Measurements from ENCODE around the gene SPRED2.

SPRED2 gene

GRCh38 chr2:65438137-65438899 lies 5.9 kb upstream of the SPRED2 start:
- no peak for FAIRE-seq

- no peak for FAIRE-seq
These were observed 5.2 kb upstream of the SPRED2 start for GRCh38 chr2:65437392-65438135.

DNA sequence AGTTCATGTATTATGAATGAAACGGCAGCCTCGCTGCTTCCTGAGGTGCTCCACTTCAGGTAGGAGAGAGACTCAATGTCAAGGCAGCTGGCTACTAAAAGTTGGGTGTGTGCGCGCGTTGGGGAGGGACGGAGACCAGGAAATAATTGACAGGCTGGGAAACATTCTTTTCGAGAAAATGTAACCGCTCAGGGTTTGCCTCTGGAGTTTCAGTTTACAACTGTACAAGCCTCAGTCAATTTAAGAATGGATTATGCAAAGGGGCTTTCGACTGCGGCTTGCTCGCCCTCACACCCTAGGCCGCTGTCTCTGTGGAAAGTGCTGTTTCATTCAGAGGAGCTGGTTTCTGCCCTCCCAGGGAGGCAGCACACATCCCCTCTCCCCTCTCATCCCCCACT lies 4.4 kb upstream of the SPRED2 start:
- FAIRE-seq = no peak

DNA sequence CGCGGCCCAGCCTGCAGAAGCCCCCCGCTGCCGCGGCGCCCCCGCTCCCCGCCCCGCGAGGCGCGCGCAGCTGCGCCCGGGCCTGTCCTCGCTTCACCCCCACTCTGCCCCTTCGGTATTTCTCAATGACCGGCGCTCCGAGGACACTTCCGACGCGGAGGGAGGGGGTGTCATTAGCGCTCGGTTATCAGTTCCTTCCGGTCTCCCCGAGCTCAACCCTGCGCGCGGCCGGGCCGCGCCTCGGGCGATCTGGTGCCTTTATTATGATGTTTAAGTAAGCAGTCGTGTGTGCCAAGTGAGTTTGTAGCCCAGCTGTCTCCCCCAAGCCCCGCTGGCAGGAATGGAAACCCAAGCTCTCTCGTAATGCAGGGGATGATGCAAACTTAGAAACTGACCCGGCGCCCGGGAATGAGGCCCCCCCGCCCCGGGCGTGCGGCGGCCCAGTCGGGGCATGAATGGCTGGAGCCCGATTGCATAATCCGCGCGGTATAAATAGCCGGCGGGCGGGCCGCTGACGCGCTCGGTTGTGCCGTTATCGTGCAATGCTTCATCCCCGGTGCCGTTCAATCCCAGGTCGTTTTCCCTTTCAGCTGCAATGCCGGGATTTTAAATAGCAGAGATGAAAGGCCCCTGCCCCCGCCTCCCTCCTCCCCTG lies 3.9 kb upstream of the SPRED2 start:
- no peak for FAIRE-seq

- FAIRE-seq = no peak
These were observed 3.3 kb upstream of the SPRED2 start for GRCh38 chr2:65435625-65436168.

- no peak for FAIRE-seq
These were observed 2.3 kb upstream of the SPRED2 start for GRCh38 chr2:65434592-65435241.

DNA sequence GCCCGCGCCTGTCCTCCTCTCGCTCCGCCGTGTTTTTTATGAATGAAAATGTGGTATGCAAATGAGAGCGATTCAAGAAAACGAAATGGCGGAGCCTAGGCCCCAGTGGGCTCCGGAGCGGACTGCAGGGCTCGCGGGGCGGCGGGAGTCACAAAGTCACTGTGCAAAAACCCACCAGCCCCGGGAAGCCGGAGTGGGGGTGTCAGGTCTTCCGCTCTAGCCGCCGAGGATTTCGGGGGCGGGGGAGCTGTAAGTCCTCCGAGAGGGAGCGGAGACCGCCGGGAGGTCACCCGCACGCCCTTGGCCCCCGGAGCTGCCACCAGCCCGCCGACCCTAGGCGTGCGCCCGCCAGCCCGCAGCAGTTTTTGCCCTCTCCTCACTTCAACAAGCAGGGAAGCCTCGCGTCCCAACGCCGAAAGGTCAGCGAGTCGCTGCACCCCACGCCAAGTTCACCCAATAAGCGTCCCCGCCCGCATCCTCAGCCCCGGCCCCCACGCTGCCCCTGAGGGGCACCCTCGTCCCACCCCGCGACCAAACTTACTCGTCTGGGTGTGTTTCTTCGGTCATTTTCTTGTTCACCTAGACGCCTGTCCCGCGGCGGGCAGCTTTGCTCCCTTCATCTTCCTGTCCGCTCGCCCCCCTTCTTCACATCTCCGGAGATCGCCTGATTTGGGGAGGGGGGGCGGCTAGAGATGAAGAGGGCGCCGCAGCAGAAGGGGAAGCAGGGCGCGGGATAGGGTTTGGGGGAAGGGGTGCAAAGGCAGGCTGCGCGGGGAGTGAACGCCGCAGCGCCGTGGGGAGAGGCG lies 775 bp downstream of the SPRED2 start:
- no peak for FAIRE-seq

DNA sequence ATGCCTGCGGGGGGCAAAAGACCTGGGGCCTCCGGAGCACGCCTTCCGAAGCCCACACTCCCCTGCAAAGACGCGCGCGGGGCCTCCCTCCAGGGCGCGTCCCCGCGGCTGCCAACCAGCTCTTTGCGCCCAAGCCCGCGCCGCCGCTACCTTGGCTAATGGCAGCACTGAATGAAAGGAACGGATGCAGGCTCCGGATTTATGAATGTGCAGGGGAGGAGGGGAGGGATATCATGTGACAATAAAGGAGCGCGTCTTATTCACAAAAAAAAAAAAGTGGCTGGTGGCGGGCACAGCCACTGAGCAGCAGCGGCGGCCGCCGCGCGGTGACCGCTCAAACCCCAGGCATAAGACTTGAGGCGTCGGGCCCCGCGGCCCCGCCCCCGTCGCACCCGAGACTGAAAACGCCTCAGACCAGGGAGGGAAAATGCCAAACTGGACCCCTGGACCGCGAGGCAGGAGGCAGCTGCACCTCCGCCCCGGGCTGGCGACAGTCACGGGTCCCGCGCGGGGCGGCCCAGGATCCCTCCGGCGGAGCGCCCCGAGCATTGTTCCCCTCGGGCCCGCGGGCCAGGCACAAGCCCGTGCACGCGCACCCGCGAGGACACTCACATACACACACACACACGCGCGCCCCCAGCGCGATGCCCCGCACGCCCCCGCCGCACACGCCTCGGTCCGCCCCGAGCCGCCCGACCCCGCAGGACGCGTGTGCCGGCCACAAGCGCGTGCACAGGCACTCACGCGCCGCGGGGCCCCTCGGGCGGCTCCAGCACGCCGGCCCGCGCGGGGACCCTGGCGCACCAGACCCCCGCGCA lies 1.6 kb downstream of the SPRED2 start:
- FAIRE-seq = no peak

- no peak for FAIRE-seq
These were observed 2.4 kb downstream of the SPRED2 start for GRCh38 chr2:65429786-65430602.

DNA sequence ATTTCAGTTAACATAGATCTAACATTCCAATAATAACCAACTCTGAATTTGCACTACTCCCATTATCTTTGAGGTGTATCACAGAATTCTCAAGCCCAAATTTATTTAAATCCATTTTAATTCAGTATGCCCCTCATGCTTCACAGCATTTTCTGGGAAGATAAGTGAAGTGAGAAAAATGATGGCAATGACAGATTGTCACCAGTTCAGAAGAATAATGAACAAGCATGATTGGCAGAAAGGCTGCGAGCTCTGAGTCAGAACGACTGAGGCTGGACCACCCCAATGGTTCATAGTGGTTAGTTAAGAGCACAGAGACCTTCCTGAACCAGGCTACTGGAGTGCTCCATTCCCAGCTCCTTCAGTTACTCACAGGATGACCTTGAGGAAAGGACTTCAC lies 4.9 kb downstream of the SPRED2 start:
- no peak for FAIRE-seq

- no peak for FAIRE-seq
These were observed 7.1 kb downstream of the SPRED2 start for GRCh38 chr2:65425276-65425675.

DNA sequence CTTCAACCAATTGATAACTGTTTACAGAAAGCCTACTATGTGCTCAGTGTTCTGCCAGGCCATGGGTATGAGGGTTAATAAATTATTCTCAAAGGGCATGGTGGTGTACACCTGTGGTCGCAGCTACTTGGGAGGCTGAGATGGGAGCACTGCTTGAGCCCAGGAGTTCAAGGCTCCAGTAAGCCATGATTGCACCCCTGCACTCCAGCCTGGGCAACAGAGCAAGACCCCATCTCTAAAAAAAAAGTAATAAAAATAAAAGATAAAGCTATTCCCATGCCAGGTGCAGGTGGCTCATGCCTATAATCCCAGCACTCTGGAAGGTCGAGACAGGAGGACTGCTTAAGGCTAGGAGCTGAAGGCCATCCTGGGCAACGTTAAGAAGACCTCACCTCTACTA lies 8.0 kb downstream of the SPRED2 start:
- FAIRE-seq = no peak

DNA sequence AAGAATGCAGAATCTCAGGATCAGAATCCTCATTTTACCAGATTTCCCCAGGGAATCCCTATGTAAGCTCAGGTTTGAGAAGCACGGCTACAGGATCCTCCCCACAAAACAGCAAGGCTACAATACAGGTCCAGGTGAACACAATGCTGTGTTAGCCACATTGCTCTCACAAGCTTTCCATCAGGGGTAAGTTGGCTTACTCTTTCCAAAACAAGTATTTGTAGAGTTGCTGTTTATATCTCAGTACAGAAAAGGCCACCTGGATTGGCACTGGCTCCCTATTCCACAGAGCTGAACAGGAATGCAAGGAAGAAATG lies 11.0 kb downstream of the SPRED2 start:
- FAIRE-seq = no peak

GRCh38 chr2:65420712-65421431 lies 11.5 kb downstream of the SPRED2 start:
- FAIRE-seq = no peak

GRCh38 chr2:65417509-65418085 lies 14.8 kb downstream of the SPRED2 start:
- no peak for FAIRE-seq

GRCh38 chr2:65416945-65417344 lies 15.5 kb downstream of the SPRED2 start:
- FAIRE-seq = no peak

GRCh38 chr2:65416321-65416720 lies 16.1 kb downstream of the SPRED2 start:
- FAIRE-seq = no peak

DNA sequence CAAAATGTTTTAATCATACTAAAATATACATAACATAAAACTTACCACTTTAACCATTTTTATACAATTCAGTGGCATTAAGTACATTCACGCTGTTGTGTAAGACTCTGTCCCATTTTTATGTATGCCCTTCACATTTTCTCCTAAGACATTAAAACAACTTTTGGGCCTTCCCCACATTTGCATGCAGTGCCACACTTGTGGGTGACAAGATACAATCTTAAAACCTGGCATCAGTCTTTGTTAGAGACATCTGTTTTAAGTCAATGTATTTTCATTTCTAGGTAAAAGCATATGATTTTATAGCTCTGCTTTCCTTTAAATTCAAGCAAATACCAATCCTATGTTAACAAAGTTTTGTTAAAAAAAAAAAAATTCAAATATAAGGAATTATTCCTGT lies 17.3 kb downstream of the SPRED2 start:
- no peak for FAIRE-seq

DNA sequence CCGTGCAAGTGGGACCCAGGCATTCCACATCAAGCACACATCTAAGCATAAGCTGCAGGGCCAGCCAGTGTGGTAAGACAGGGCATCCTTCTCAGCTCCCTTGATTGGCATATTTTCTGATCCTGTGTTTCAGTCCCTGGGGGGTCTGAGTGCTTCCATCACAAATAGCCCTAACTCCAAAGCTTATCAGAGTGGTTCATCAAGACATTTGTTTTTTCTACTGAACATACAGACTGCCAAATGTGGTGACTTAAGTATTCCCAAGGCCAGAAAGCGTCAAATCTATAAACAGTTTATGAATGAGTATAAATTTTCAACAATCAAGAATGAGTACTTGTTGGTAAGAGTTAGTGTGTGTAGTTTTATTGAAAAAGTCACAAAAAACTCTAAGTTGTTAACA lies 18.8 kb downstream of the SPRED2 start:
- FAIRE-seq = no peak

DNA sequence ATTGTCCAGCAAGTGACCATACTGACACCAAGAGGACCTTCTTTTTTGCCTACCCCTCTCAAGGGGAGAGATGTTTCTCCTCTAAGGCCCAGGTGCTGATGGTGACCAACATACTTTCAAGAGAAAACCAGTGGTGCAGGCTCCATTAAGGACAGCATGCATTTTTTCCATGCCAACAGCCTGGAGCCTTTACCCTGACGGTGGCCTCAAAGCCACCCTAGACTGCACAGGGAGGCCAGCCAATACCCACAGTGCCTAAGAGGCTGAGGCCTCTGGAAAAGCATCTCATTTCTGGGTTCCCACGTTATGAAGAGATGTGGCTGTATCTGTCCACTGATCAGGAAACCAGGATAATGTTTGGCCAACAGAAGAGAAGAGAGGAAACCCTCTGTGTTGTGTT lies 19.3 kb downstream of the SPRED2 start:
- no peak for FAIRE-seq
